Activated T-helper 2 cell treated with anti-CD3 and anti-CD28 coated beads, Interferon-gamma antibody, Interleukin-2, Interleukin-4, amounts not matched to agents 10 μg/mL and 5 μg/mL and 100 μg/mL, durations not matched to agents 14 hours and 24 hours and 36 hours (primary cell): ENCODE results near the gene LBX2. TPM values are rescaled to one million over a fixed set of nuclear protein-coding genes. Genes with fewer than 3 reads are reported as not detected.

Experiments
- DNase-seq: peaks from one replicate; pipeline ENCODE4 v3.0.0; 2021; ENCODE audit warnings: low spot score
- H3K27ac Mint-ChIP-seq: one replicate; pipeline ENCODE4 v1.8.0; 2021; ENCODE audit warnings: mixed read lengths
- H3K27me3 Mint-ChIP-seq: one replicate; pipeline ENCODE4 v1.8.0; 2021; ENCODE audit warnings: low read depth, mixed read lengths
- H3K36me3 Mint-ChIP-seq: one replicate; pipeline ENCODE4 v1.8.0; 2021; ENCODE audit warnings: low read depth, mixed read lengths
- H3K4me1 Mint-ChIP-seq: one replicate; pipeline ENCODE4 v1.8.0; 2021; ENCODE audit warnings: low read depth, mixed read lengths
- H3K4me3 Mint-ChIP-seq: one replicate; pipeline ENCODE4 v1.8.0; 2021; ENCODE audit warnings: low read depth, mild to moderate bottlenecking, moderate library complexity, mixed read lengths
- H3K9me3 Mint-ChIP-seq: one replicate; pipeline ENCODE4 v1.8.0; 2021; ENCODE audit warnings: mixed read lengths
- intact Hi-C: fragments of 100-400 bp; cut with micrococcal nuclease; formaldehyde crosslinking; loops from one replicate; pipeline ENCODE4 v1.15.1; 2023
- total RNA-seq: library from RNA; stranded (reverse); gene quantifications from 2 replicates; pipeline ENCODE4 v1.2.3, GENCODE V29; 2022

LBX2 gene
- total RNA-seq, 1 donor from 2014 or later: 1.6 TPM

DNA sequence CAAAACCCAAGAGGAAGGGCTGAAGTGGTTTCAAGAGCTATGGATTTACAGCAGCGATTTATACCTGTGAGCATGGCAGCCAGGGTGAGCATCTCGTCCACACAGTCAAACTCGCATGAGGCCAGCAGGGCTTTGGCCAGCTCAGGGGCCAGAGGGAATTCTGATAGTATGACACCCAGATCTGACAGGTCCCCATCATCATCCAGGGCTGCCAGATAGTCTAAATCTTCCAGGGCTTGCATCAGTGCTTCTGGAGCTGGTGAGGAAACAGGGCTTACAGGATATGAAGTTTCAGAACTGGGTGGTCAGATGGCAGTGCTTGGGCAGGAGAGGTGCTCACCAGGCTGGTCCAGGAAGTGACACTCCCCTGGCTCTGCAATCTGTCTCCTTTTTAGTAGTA, 23.1 kb upstream of the LBX2 start:
- peaks cover 14% of the 10 kb centered on the region for H3K4me1 Mint-ChIP-seq
- H3K9me3 Mint-ChIP-seq: no peaks in the 10 kb centered on the region
- intact Hi-C loops: no loop called here
- H3K4me3 Mint-ChIP-seq: no peak overlapping the region
- peaks cover 25% of the 10 kb centered on the region for H3K27me3 Mint-ChIP-seq
- H3K27ac Mint-ChIP-seq: no peak overlapping the region
- no peak for DNase-seq
- peaks cover 23% of the 10 kb centered on the region for H3K36me3 Mint-ChIP-seq

DNA sequence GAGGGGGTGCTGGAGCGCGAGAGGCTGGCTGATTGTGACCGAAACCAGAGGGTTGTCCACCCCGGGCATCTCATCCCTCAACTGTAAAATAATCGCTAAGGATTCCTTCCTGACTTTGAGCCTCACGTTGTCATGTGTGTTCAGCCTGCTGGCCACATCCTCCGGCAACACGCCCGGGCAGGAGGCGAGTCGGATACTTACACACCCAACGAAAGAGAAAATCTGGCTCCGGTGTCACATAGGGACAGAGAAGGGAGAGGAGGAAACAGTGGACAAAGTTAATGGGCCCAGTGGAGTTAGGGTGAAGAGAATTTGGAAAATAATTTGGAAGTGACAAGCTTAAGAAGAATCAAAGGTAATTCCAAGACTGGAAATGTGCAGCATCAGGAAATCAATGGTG, 17.2 kb upstream of the LBX2 start:
- Mint-ChIP-seq H3K9me3 (no peaks in the 10 kb centered on the region), H3K36me3 (peaks cover 14% of the 10 kb centered on the region), H3K4me3 (peak overlapping the region; percentile 68), H3K4me1 (peaks cover 13% of the 10 kb centered on the region), H3K27ac (no peak overlapping the region), H3K27me3 (peaks cover 54% of the 10 kb centered on the region)
- DNase-seq: no peak
- intact Hi-C loops: no loop called here

DNA sequence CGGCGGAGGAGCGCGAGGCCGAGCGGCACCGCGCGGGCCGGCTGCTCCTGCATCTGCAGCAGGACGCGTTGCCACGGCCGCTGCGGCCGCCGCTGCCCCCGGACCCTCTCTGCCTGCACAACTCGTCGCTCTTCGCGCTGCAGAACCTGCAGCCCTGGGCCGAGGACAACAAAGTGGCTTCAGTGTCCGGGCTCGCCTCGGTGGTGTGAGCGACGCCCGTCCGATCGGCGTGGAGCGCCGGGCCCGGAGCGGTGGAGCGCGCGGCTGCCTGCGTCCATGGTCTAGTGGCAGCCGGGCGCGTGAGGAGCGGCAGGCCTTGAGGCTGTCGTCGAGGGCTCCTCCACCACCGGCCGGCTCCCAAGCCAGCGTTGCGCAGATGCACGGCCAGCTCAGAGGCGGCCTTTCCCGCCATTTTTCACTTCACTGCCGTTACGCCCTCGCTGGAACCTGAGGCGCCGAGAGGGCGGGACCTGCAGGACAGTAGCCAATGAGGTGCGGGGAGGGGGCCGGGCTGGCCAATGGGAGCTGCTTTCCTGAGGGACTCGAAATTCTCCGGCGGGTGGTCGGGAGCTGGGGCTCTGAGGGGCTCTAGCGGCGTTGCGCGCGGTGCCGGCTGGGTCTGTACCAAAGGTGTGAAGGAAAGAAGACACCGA, 16.7 kb upstream of the LBX2 start:
- Mint-ChIP-seq H3K4me3 (peak overlapping the region; percentile 68), H3K27me3 (peaks cover 60% of the 10 kb centered on the region), H3K9me3 (no peaks in the 10 kb centered on the region), H3K27ac (no peak overlapping the region), H3K4me1 (peaks cover 15% of the 10 kb centered on the region), H3K36me3 (peaks cover 14% of the 10 kb centered on the region)
- DNase-seq: peak; percentile 65
- intact Hi-C loops: loop anchor here (2.0 kb wide), 1 partner anchor 13 kb away; the partner anchor contains the start of genes AUP1 and HTRA2

DNA sequence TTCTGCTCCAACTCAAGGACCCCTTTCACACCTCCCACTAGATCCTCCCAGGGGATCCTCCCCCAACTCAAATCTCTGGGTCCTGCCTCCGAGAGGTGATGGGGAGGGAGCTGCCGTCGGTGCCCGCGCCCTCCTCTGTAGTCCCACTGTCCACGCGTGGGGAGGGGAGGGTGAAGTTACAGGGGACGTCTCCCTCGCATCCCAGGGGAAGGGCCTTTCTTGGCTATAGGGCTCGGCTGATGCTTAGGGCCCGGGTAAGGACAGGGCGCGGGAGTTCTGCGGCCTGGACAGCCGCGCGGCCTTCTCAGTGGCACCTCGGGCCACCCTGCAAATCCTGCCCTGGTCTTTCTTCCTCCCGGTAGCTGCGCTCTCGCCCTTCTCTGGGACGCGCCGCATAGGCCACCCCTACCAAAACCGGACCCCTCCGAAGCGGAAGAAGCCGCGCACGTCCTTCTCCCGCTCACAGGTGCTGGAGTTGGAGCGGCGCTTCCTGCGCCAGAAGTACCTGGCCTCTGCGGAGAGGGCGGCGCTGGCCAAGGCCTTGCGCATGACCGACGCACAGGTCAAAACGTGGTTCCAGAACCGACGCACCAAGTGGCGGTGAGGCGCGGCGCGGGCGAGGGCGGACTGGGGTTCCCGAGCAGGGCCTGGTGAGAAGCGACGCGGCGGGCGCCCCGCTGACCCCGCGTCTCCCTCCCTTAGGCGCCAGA, 16.0 kb upstream of the LBX2 start:
- Mint-ChIP-seq H3K4me1 (peaks cover 20% of the 10 kb centered on the region), H3K27ac (no peak overlapping the region), H3K27me3 (peaks cover 62% of the 10 kb centered on the region), H3K9me3 (no peaks in the 10 kb centered on the region), H3K36me3 (peaks cover 14% of the 10 kb centered on the region), H3K4me3 (peak overlapping the region; percentile 77)
- no peak for DNase-seq
- intact Hi-C loops: loop anchor here (2.0 kb wide), 1 partner anchor 13 kb away; the partner anchor contains the start of genes AUP1 and HTRA2

DNA sequence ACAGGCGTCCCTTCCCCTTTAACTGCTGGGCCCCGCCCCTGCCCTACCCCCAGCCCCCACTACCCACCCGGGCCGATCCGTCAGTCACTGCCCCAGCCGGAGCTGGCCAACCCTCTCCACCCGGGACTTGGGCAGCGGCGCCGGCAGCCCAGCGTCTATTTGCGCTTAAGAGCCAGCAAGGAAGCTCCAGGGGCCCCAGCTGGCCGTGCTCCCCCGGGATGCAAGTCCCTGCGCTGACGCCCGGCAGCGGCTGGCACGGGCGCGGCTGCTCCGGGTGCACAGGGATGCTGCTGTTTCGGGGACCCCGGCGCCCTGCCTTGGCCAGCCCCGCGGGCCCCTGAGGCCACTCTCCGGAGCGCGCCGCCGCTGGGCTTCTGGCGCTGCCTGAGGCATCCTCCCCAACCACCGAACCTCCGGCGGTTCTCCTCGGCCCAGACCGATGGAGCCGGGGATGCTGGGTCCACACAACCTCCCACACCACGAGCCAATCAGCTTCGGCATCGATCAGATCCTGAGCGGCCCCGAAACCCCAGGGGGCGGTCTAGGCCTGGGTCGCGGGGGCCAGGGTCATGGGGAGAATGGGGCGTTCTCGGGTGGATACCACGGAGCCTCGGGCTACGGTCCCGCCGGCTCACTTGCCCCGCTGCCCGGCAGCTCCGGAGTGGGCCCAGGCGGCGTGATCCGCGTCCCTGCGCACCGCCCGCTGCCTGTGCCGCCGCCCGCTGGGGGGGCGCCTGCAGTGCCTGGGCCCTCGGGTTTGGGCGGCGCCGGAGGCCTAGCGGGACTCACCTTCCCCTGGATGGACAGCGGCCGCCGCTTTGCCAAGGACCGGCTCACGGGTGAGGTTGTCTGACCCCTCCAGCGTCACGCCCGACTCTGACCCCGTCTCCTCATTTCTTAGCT, 15.2 kb upstream of the LBX2 start, which contains the start of gene TLX2:
Gene TLX2, plus strand, starts transcription at position 83 of the 903 bp plus-strand sequence. Its CDS starts 357 bp downstream, at position 440.
- Mint-ChIP-seq H3K4me3 (peak within 1 kb of the TSS; percentile 77), H3K4me1 (peaks cover 23% of the 10 kb centered on the region), H3K27me3 (peaks cover 59% of the 10 kb centered on the region), H3K27ac (no peak within 1 kb of the TSS), H3K36me3 (peaks cover 14% of the 10 kb centered on the region), H3K9me3 (no peaks in the 10 kb centered on the region)
- no peak for DNase-seq
- intact Hi-C loops: loop anchor here (1.0 to 2.0 kb wide), 2 partner anchors 14 to 15 kb away; partner anchors contain the start of genes AUP1, HTRA2 and LBX2

DNA sequence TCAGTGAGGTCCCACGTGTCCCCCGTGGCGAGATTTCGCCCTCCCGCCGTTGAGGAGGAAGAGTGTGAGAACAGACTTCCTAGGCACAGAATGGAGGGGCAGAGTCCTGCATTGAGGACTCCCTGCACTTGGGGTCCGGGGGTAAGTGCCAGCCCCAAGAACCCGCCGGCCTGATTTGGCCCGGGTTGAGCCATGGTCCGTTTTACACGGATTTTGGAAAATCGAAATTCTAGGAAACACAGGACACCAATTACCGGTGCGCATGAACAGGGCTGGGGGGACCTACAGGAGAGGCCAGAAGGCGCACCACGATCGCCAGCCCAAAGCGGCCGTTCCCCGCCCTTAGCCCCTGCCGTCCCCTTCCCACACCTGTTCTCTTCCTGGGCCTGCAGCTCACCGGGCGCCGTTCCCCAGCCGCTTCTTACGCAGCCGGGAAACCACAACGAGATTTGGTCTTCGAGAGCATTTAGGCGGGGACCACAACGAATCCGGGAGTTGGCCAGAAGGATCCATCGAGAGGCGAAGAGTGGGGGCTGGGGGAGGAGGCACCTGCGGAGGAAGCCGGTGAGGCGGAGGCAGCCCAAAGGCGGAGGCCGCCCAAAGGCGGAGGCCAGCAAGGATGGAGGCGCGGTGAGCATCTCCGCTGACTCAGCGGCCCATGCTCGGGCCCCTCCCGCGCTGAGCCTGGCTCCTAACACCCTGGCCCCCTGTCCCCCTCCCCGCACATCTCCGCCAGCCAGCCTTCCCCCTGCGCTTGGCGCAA, 14.4 kb upstream of the LBX2 start:
- intact Hi-C loops: loop anchor here (1.0 to 2.0 kb wide), 2 partner anchors 14 to 15 kb away; partner anchors contain the start of genes AUP1, HTRA2 and LBX2
- peaks cover 54% of the 10 kb centered on the region for H3K27me3 Mint-ChIP-seq
- H3K4me3 Mint-ChIP-seq: peak overlapping the region; percentile 51
- H3K27ac Mint-ChIP-seq: no peak overlapping the region
- DNase-seq: no peak
- peaks cover 14% of the 10 kb centered on the region for H3K36me3 Mint-ChIP-seq
- H3K9me3 Mint-ChIP-seq: no peaks in the 10 kb centered on the region
- H3K4me1 Mint-ChIP-seq: peaks cover 25% of the 10 kb centered on the region

DNA sequence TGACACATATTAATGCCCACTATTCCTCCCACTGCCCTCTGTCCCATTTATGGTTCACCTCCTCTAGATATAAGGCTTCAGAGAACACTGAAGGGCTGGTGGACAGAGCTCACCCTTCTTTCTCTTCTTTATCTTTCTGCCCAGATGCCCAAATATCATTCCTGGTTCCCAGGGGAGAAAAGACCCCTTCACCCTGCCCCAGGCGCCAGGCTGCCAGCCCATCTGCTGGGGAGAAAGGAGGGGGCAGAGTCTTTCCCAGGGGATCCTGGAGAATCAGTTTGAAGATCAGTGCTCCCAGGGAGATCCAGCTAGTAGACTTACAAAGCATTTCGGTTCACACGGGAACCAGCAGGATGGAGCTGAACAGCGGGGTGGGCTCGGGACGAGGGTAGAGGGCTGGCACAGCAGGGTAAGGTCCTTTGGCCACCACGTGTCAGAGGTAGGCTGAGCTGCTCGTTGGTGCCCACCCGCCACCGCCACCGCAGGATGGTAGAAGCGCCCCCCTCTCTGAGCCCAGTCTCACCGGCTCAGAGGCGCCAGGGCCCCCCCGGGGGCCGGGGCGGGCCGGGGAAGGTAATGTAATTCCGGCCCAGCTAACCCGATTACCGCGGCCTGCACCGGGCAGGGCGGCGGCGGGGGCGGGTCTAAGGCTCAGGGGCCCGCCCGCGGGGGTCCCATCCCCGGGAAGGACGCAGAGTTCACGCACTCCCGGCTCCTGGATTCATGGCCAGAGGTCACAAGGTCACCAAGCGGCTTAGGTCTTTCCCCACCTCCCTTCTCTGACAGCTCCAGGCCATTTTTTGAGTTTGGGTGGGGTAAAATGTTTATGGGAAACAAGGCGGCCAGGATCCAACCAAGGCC, 13.6 kb upstream of the LBX2 start:
- Mint-ChIP-seq H3K36me3 (peaks cover 14% of the 10 kb centered on the region), H3K4me1 (peaks cover 31% of the 10 kb centered on the region), H3K27me3 (peaks cover 50% of the 10 kb centered on the region), H3K4me3 (peak overlapping the region; percentile 51), H3K27ac (no peak overlapping the region), H3K9me3 (no peaks in the 10 kb centered on the region)
- intact Hi-C loops: no loop called here
- DNase-seq: no peak

DNA sequence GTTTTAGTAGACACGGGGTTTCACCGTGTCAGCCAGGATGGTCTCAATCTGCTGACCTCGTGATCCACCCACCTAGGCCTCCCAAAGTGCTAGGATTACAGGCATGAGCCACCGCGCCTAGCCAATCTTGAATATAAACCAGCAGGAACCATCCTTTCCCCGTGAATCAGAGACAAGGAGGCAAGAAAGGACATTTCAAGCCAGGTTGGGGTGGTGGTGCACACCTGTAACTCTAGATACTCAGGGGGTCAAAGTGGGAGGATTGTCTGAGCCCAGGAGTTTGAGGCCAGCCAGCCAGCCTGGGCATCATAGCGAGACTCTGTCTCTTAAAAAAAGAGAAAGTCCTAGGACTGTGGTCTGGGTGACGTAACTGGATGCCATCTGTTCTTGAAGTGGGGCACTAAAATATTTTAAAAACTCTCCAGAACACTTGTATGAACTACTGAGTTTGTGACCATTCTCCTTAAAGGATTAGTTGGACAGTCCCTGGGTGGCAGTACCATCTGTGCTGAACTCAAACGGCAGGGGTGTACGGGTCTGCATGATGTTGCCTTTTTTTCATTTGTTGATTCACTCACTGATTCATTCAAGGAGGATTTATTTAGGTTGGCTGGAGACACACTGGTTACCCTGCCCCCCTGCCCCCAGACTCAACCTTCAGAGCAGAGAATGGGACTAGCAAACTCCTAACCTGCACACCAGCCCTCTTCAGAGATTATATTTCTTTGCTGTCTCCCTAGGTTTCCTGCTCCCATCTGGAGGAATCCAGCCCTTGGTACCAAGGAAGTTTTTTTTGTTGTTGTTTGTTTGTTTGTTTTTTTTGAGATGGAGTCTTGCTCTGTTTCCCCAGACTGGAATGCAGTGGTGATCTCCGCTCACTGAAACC, 11.9 kb upstream of the LBX2 start:
- H3K4me3 Mint-ChIP-seq: no peak overlapping the region
- peaks cover 35% of the 10 kb centered on the region for H3K4me1 Mint-ChIP-seq
- no peak overlapping the region for H3K27ac Mint-ChIP-seq
- H3K36me3 Mint-ChIP-seq: peaks cover 19% of the 10 kb centered on the region
- no peaks in the 10 kb centered on the region for H3K9me3 Mint-ChIP-seq
- no peak for DNase-seq
- H3K27me3 Mint-ChIP-seq: peaks cover 37% of the 10 kb centered on the region
- intact Hi-C loops: no loop called here

DNA sequence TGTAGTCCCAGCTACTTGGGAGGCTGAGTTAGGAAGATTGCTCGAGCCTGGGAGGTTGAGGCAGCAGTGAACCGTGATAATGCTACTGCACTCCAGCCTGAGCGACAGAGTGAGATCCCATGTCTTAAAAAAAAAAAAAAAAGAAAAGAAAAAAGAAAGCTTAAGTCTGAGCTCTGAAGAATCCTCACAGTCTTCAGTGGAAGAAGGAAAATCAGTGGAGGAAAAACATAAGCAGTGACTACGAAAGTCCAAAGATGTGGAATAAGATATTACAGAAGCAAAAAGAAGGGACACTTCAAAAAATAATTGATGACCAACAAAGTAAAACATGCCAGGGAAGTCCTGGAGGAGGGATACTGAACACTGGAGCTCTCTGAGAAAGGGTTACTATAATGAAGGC, 10.9 kb upstream of the LBX2 start:
- H3K27ac Mint-ChIP-seq: no peak overlapping the region
- intact Hi-C loops: no loop called here
- H3K4me1 Mint-ChIP-seq: peaks cover 35% of the 10 kb centered on the region
- H3K36me3 Mint-ChIP-seq: peaks cover 22% of the 10 kb centered on the region
- peaks cover 33% of the 10 kb centered on the region for H3K27me3 Mint-ChIP-seq
- no peak overlapping the region for H3K4me3 Mint-ChIP-seq
- DNase-seq: no peak
- H3K9me3 Mint-ChIP-seq: no peaks in the 10 kb centered on the region

DNA sequence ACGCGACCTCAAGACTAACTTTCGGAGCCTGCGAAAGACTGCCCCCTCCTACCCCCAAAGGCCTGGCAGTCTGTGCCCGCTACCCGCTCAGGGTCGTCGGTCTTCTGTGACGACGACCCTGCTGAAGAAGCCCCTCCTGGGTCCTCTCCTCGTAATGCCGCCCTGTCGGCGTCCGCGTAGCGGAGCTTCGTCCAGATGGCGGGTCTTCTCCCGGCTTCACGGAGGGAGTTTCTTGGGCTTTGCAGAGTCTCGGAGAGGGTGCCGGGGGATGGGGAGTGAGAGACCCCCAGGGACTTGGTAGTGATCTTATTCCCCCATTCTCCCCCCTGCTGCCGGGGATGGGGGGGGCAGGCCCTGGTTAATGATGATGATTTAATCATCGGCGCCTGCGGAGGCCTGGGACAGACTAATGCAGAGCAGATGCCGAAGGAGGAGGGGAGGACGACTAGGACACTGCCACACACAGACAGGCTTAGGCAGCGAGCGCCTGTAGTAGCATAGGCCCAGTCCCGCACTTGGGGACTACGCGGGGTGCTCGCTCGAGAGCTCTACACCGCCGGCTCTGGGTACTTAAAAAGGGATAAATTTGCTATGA, 8.6 kb upstream of the LBX2 start:
- DNase-seq: no peak
- peaks cover 47% of the 10 kb centered on the region for H3K4me1 Mint-ChIP-seq
- peak overlapping the region; percentile 100 for H3K27ac Mint-ChIP-seq
- peak overlapping the region; percentile 97 for H3K4me3 Mint-ChIP-seq
- intact Hi-C loops: loop anchor here (1.0 kb wide), 2 partner anchors 21 to 50 kb away; partner anchors contain the start of genes AUP1, HTRA2 and WBP1
- H3K9me3 Mint-ChIP-seq: no peaks in the 10 kb centered on the region
- peaks cover 25% of the 10 kb centered on the region for H3K27me3 Mint-ChIP-seq
- H3K36me3 Mint-ChIP-seq: peaks cover 36% of the 10 kb centered on the region
